NCI-H187 treated with DMSO at 0.1 percent for 48 hours (cell line): ENCODE results near the gene GPR34.

Source experiments
- DNase-seq: peaks from one replicate; lab custom pipeline; 2025; lab: John Stamatoyannopoulos, UW

Gene GPR34

DNA sequence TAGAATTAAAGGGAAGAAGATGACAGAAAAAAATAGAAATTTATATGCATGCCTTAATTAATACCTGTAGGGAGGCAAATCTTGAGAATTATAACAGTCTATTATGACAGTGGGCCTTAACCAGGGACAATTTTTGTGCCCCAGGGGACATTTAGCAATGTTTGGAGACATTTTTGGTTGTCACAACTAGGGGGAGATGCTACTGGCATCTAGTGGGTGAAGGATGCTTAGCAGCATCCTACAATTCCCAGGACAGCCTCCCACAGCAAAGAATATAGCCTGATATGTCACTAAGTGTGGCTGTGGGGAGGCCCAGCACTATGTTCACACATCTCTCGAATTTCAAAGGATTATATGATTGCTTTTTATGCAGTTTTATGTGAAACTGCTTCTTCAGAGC is 45.8 kb downstream of the GPR34 start:
- DNase-seq, result no peak

DNA sequence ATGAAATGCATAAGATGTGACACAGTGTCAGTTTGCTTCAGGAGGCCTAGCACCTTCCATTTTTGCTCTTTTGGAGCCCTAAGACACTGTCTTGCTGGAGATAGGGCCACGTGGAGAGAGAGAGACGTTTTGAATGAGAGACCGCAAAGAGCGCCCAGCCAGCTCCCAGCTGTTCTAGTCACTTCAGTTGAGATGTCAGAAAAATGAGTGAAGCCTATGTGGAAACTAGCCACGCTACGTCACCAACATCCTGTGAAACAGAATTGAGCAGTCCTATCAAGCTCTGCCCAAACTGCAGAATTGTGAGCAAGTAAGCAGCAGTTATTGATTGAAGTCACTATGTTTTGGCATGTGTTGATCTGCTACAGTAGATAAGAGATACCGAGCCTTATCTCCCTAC is 48.3 kb downstream of the GPR34 start:
- no peak for DNase-seq

- DNase-seq, result no peak
Measured at GRCh38 chrX:41739871-41740270, 51.1 kb downstream of the GPR34 start.
